ENCODE measurements around the gene ZSCAN10.

Gene ZSCAN10

GRCh38 chr16:3133844-3134243 is 34.8 kb upstream of the ZSCAN10 start:
- DNase-seq = peak; percentile 6

GRCh38 chr16:3131755-3132377 is 32.8 kb upstream of the ZSCAN10 start:
- peak; percentile 16 for DNase-seq

GRCh38 chr16:3129137-3130131 is 30.3 kb upstream of the ZSCAN10 start:
- peak; percentile 79 for DNase-seq

- DNase-seq = no peak
Measured at GRCh38 chr16:3127745-3128144, 28.7 kb upstream of the ZSCAN10 start.

DNA sequence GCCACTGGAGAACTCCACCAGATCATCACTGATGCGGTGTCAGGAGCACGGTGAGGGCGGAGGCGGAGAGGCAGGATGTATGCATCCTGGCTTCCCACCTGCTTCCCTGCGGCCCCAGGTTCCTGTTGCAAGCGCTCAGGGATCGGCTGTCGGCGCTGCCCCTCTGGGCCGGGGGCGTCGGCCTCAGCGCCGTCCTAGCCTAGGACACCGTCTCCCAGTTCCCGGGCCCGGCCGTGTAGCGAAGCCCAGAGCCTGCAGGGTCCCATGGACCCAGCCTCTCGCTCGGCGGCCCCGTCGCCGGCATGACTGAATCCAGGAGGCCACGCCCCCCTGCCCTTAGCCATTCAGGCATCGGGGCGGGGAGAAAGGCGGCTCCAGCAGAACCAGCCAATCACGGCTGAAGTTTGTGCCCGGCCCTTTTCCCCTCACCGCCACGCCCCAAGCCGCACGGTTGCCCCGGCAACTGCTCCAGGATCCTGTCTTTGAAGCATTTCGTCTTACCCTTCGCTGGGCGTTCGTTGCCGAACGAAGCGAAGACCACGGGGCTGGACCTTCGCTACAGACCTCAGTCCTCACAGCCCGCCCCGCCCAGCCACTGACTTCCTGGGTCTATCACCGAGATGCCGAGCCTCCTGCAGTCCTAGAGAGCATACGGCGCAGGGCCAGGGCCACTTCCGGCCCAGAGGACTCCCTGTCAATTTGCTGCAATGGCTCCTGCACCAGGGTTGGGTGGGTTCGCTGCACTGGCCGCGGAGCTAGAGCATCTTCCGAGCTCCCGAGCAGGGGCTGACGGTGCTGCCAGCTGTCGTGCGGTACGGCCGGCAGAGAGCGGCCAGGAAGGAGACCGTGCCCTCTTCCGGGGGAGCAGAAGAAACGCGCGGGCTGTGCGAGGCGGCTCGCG is 25.1 kb upstream of the ZSCAN10 start:
- peak; percentile 92 for DNase-seq

- no peak for DNase-seq
Measured at GRCh38 chr16:3122926-3123570, 24.0 kb upstream of the ZSCAN10 start.

DNA sequence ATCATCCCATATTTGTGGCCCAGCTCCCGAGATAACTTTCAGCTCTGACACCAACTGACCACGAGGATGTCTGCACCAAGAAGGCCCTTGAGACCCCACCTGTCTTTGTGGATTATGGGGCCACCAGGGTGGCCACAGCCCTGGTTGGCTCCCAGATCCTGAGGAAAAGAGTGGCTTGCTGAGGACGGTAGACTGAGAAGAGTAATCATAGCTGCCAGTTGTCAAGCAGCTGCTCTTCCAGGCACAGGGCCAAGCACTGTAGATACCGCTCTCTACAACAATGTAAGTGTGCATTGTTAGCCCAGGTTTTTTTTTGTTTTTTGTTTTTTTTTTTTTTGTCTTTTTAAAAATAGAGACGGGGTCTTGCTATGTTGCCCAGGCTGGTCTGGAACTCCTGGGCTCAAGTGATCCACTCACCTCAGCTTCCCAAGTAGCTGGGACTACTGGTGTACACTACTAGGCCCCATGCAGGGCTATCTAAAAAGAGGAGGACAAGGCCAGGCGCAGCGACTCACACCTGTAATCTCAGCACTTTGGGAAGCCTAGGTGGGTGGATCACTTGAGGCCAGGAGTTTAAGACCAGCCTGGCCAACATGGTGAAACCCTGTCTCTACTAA is 22.9 kb upstream of the ZSCAN10 start:
- peak; percentile 56 for DNase-seq

DNA sequence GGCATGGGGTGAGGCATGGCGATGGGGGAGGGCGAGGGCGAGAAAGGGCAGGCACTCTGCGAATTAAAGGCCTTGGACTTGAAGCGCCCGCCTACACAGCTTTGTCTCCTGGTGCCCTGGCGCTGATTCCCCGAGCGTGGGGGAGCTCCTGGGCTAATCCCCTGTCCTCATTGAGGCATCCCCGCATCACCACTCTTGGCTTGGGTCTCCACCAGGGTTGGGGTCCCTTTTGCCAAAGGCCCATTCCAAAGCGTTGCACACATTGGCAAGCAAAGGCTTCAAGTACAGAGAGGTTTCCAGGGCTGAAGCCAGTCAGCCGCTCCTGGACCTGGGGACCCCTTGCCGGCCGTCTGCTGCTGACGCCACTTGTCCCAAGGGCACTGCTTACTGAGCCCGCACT is 21.3 kb upstream of the ZSCAN10 start:
- DNase-seq = no peak

GRCh38 chr16:3119701-3120408 is 20.8 kb upstream of the ZSCAN10 start:
- no peak for DNase-seq

- DNase-seq = no peak
Measured at GRCh38 chr16:3119286-3119685, 20.2 kb upstream of the ZSCAN10 start.

GRCh38 chr16:3118846-3119245 is 19.8 kb upstream of the ZSCAN10 start:
- no peak for DNase-seq

- no peak for DNase-seq
Measured at GRCh38 chr16:3118204-3118790, 19.2 kb upstream of the ZSCAN10 start.

- DNase-seq = no peak
Measured at GRCh38 chr16:3115561-3115960, 16.5 kb upstream of the ZSCAN10 start.

DNA sequence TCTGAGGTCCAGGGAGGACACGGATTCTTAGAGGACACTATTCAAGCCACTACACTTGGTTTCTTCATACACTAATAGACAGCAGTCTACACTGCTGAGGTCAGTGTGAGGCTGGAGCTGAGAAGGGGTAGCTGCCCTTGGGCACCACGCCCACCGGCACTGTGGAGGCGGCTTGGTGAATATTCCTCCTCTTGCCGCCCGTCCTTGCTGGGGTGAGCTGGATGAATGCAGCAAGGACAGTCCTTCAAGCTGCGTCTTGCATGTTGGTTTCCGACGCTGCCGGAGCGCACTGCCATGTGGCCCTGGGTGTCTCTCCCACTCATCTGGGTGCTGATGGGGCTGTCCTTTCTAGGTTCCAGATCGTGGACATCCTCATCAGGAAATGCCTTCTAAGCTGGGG is 15.9 kb upstream of the ZSCAN10 start:
- DNase-seq = no peak

- DNase-seq = no peak
Measured at GRCh38 chr16:3113765-3114479, 14.8 kb upstream of the ZSCAN10 start.

DNA sequence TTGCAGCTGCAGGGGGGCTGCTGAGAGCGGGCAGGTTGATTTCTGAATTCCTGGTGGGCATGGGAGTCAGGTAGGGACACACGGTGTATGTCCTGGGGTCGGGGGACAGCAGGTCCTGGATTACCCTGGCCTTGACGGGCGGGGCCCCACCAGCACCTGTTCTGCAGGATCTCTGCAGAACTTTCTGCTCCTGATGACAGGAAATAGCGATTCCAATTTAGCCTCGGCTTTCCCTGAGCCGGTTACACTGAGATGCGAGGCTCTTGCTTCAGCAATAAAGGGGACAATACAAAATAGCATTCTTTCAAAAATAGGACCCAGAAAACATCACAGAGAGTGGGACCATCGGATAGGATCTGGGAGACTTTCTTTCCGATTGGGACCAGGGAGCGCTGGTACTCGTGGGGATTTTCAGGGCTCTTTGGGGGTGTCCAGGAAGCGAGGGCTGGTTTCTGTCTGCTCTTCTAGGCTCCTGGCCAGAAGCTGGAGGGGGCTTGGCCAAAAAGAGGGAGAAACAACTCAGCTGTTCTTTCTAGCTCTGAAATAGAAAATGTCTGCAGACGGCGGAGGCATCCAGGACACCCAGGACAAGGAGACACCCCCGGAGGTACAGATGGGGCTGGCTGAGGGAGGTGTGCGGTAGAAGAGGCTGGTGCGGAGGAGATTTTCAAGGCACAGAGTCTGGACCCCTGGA is 13.9 kb upstream of the ZSCAN10 start:
- no peak for DNase-seq

DNA sequence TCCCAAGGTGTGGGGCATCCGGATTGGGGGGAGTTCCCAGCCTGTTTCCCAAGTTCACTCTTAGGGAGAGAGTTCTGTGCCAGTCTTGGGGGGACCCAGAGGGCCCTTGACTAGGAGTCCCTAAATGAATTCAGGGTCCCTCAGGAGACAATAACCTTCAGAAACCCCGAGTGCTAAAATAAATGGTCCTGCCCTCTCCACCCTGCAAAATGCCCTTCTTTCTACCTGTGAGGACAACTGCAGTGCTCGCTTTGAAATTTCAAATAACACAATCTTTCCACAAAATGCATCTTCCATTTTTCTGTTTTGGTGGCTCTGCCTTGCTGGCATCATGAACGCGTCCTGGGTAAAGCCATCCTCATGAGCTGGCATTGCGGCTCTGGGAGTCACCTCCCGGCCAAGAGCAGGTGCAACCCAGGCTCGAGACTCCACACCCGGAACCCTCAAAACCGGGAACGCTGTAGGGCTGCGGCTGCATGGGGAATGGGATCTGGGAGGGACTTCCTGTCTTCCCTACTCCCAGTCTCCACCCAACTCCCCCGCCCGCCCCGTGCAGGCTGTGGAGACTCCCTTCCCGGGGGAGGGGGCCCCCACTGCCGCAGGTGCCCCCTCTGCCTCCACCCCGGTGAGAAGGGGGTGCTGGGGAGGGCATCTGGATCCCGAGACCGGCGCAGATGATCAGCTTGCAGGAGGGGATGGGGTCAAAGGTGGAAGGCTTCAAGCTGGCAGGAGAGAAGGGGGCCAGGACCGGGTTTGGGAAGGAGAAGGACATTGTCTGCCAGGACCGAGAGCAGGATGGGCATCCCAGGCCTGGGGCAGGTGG is 13.2 kb upstream of the ZSCAN10 start, which contains the start of gene ZNF205:
Gene ZNF205, plus strand, starts transcription at position 529 of the 823 bp plus-strand sequence. CDS start 845 bp downstream, outside the sequence.
- DNase-seq = peak; percentile 77

GRCh38 chr16:3106205-3106928 is 7.3 kb upstream of the ZSCAN10 start:
- peak; percentile 84 for DNase-seq
